Kidney capillary endothelial cell (primary cell): ENCODE data around the gene BIRC2.
A peak's percentile ranks its signal among the peaks of the same experiment; 100 is the strongest.

Experiments
- DNase-seq: peaks from one replicate; pipeline ENCODE4 v3.0.0-alpha.2; 2018; ENCODE audit warnings: low spot score

Gene BIRC2

DNA sequence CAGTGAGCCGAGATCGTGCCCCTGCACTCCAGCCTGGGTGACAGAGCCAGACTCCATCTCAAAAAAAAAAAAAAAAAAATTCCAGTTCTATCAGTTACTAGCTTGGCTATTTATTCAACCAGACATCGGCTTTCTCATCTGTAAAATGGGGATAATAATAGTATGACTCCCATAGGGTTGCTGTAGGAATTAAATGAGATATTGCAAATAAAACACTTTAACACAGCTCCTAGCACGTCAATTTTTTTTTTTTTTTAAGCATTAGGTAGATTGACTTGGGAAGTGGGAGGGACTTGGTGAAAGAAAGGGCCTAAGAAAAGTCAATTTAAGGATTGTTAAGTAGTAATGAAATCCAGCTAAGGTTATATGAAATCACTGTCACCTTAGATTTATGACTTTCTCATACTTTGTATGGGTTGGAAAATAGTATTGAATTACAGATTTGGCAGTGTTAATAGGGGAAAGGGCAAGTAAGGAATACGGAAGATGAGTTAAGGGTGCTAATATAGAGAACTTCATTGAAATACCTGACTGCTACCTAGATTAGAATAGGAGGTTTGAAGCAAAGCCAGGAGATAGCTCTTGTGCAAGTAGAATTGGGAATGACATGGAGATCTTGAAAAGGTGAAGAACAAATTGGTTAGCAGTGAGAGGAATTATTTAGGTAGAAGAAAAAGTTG is 28.8 kb downstream of the BIRC2 start:
- DNase-seq: no peak

- no peak for DNase-seq
Observed at GRCh38 chr11:102377891-102378290, 30.9 kb downstream of the BIRC2 start.

DNA sequence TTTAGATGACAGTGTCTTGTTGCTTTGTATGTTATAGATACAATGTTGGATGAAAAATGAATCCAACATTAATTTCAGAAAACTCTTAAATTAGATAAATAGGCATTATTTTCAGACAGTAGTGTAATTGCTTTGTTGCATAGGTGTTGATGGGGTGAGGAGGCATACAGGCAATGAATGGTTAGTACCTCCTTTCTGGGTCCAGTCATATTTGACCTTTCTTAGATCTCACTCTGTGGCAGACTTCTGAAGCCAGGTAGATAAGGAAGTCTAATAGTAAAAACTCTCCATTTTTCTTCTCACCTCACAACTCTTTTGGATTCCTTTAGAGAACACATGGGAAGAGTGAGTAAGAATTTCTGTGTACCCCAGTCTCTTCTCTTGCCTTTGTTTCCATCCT is 31.8 kb downstream of the BIRC2 start:
- DNase-seq: no peak

DNA sequence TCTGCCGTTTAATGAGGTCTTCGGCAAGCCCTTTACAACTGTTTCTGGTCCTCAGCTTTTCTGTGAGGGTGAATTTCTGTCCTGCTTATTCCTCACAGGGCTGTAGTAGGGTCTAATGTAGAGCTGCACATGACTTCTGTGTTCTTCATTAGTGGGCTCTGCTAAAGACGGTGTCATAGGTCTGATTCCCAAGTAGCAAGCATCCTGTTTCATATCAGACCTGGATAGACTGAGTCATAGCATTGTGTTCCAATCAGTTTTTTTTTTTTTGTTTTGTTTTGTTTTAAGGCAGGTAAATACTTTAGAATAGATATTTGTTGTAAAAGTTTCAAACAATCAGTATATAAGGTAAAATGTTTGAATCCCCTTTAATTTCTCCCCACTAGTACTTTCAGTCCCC is 35.4 kb downstream of the BIRC2 start:
- peak; percentile 34 for DNase-seq

GRCh38 chr11:102383839-102384238 is 36.8 kb downstream of the BIRC2 start:
- no peak for DNase-seq

- no peak for DNase-seq
Observed at GRCh38 chr11:102384419-102385079, 37.5 kb downstream of the BIRC2 start.

DNA sequence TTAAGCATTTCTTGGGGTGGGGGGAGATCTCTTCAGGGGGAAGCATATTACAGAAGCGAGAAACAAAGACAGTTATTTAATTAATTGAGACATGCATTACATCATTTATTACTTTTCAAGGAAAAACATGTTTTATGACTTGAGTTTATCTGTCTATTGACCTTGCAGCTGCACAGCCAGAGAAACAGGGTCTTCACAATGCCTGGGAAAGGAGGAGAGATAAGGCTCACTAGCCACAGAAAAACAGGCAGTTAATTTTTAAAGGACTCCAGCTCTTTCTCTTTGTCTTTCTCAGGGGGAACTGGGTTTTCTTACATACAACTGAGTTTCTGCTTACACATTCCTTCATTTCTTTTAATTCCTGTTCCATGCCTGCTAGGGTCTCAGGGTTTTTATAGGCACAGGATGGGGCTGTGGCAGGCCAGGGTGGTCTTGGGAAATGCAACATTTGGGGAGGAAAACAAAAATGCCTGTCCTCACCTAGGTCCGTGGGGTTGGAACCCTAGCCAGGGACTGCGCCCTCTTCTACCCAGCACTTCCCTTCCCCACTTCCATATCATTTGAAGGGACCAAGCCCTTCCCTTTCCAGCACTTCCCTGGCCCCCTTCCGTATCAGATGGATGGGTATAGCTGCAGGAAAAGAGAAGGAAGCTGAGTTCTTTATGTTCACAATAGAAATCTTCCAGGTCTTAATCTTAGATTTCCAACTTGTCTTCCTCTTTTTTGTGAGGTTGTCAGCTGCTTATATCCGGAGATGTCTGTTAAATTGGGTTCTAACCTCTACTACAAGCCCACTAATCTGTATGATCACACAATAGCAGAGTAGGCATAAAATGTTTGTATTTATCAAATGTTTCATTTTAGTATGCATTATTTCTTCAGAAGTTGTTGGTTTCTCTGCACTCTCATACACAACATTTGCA is 38.3 kb downstream of the BIRC2 start:
- no peak for DNase-seq

DNA sequence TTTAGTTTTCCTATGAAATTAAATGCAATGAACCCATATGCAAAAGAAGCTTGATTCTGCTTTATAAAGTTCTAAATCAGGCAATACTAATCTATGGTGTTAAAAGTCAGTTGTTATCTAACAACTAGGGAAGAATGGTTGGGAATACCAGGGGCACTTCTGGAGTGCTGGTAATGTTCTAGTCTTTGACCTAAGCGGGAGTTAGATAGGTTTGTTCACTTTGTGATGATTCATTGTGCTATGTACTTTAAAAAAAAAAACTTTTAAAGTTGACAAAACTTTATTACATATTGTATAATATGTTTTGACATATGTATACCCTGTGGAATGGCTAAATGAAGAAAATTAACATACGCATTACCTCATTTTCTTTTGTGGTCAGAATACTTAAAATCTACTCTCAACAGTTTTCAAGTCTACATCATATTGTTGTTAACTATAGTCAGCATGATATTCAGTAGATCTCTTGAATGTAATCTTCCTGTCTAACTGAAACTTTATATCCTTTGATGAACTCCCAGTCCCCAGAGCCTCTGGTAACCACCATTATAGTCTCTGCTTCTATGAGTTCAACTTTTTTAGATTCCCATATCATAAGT is 39.2 kb downstream of the BIRC2 start:
- no peak for DNase-seq

DNA sequence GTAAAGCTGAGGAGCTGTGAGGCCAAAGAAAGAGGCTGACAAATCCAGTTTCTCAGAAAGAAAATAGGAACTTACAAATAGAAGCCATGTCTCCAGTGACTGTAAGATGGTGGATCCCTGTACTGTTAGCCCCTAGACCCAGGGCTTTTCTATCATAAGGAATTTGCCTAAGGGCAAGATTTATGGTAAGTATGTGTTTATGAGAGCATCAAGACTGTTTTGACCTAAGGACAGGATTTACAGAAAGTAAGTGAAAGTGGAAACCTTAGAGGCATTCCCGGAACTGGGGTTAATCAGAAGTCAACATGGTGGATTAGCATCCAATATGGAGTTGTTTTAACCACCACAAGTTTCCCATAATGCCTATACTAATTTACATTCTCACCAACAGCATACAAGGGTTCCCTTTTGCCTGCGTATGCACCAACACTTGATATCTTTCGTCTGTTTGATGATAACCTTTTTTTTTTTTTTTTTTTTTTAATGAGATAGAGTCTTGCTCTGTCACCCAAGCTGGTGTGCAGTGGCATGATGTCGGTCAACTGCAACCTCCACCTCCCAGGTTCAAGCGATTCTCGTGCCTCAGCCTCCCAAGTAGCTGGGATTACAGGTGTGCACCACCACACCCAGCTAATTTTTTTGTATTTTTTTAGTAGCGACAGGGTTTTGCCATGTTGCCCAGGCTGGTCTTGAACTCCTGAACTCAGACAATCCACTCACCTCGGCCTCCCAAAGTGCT is 40.2 kb downstream of the BIRC2 start:
- no peak for DNase-seq

DNA sequence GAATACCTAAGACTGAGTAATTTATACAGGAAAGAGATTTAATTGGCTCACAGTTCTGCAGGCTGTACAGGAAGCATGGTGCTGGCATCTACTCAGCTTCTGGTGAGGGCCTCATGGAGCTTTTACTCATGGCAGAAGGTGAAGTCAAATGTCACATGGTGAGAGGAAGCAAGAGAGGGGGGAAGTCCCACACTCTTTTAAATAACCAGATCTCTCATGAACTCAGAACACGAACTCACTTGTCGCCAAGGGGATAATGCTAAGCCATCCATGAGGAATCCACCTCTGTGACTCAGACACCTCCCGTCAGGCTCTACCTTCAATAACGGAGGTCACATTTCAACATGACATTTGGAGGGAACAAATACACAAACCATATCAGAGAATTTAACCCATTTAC is 42.2 kb downstream of the BIRC2 start:
- DNase-seq: no peak

DNA sequence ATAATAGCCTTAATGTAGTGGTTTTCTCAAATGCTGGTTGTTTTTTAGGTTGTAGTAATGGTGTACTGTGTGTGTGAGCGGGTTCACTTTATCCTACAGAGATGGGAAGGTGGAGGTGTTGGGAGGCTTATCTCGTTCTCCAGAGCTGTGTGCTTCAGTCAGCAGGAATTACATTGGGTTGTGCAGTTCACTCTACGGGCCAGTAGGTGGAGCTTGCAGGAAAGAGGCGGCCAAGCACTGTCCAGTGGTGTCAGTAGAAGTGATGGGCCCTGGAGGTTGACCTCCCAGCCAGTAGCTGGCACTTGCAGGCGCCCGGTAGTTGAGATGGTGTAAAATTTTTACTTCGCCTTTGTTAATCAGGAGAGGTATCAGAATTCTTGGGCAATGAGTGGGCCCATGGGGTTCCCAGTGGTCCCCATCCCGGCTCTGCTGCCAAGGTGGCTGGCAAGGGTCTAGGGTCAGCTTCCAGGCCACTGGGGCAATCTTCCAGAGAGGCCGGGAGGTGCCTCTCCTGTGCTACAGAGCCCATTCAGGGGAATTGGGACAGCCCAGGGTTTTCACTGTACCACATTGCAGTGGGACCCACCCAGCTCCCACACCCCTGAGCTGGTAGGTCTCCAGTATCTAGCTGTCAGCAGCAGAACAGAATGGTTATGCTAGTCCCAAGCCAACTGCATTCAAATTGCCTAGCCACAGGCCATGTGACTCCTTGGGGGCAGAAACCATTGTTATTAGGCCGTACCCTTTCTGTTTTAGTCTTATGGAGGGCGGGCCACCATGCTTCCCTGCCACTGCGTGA is 43.9 kb downstream of the BIRC2 start:
- DNase-seq: peak; percentile 62

- no peak for DNase-seq
Observed at GRCh38 chr11:102391549-102392237, 44.7 kb downstream of the BIRC2 start.

DNA sequence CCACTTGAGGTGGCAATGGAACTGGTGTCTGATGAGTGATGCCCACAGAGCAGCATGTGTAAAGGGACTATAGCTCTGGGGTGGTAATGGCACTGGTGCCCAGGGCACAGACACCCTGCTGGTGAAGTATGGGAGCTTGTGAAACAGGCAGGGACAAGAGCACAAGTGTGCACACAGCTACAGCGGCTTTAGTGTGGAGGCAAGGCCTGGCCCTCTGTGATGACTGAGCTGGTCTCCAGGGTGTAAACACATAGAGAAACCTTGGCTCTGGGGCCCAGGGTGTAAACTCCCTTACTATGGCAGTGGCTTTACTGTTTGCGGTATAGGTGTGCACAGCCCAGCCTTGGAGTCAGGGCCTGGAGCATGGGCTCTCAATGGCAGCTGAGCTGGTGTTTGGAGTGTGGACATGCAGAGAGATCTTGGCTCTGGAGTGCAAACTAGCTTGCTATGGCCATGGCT is 46.3 kb downstream of the BIRC2 start:
- DNase-seq: no peak

- DNase-seq: no peak
Observed at GRCh38 chr11:102395720-102396393, 48.8 kb downstream of the BIRC2 start.

- no peak for DNase-seq
Observed at GRCh38 chr11:102396708-102397563, 49.9 kb downstream of the BIRC2 start.

- DNase-seq: no peak
Observed at GRCh38 chr11:102398297-102398696, 51.3 kb downstream of the BIRC2 start.

GRCh38 chr11:102399189-102399588 is 52.2 kb downstream of the BIRC2 start:
- DNase-seq: no peak

GRCh38 chr11:102400603-102401002 is 53.6 kb downstream of the BIRC2 start:
- DNase-seq: no peak

GRCh38 chr11:102401905-102402304 is 54.9 kb downstream of the BIRC2 start:
- no peak for DNase-seq
